Measurements from ENCODE around the gene AGAP3. TPM values are rescaled to one million over a fixed set of nuclear protein-coding genes. Genes with fewer than 3 reads are reported as not detected.

Gene AGAP3
- total and polyA plus RNA-seq, 2 donors (not counting 1 experiment from before 2014, with no cell fraction given), result 32.9 to 34.2 TPM

- no peak overlapping the region for H2AFZ ChIP-seq (ENCODE audit: low read length)
- H3K4me3 ChIP-seq (replicated peaks in 1 of 4; ENCODE audit: control extremely low read depth in 1 of 4, insufficient read depth in 1 of 4, low read depth in 3 of 4, low read length in 4 of 4), result peak overlapping the region in 2 of 4 experiments; percentile 54 to 55
- TF ChIP-seq CTCF (conservative IDR thresholded peaks at IDR 0.05 in 1 of 2, IDR thresholded peaks at IDR 0.05 in 1 of 2; ENCODE audit: low read depth in 1 of 2, low read length in 2 of 2) (no peak), EZH2 (IDR thresholded peaks at IDR 0.05; ENCODE audit: low read length, missing control alignments) (no peak)
- H3K4me1 ChIP-seq (ENCODE audit: control insufficient read depth, extremely low read depth, insufficient read depth, low read length), result peaks cover 34% of the 10 kb centered on the region
- DNase-seq (ENCODE audit: low read depth in 2 of 2), result no peak
- no peaks in the 10 kb centered on the region for H3K27me3 ChIP-seq (ENCODE audit: control insufficient read depth, insufficient read depth, low read length)
- H3K79me2 ChIP-seq (ENCODE audit: control insufficient read depth, insufficient read depth, low read length), result peaks cover 46% of the 10 kb centered on the region
- H3K9ac ChIP-seq (ENCODE audit: insufficient read depth, low read length), result no peak overlapping the region
- no peak overlapping the region for H3K27ac ChIP-seq (ENCODE audit: insufficient read depth, low read length)
- no peaks in the 10 kb centered on the region for H4K20me1 ChIP-seq (ENCODE audit: control insufficient read depth, extremely low read depth, insufficient read depth, low read length)
- H3K9me3 ChIP-seq (ENCODE audit: control insufficient read depth, insufficient read depth, low read depth, low read length), result no peaks in the 10 kb centered on the region
- peaks cover 4% of the 10 kb centered on the region for H3K36me3 ChIP-seq (ENCODE audit: control insufficient read depth, insufficient read depth, low read length)
- peak overlapping the region; percentile 82 for H3K4me2 ChIP-seq (ENCODE audit: extremely low read depth, insufficient read depth, low read length)
Observed at GRCh38 chr7:151085329-151085690, 965 bp upstream of the AGAP3 start.

GRCh38 chr7:151086802-151087244, 548 bp downstream of the AGAP3 start:
- peak in 1 of 2 donors; percentile 37 for DNase-seq (ENCODE audit: low read depth in 2 of 2)
- no peak for TF ChIP-seq EZH2 (IDR thresholded peaks at IDR 0.05; ENCODE audit: low read length, missing control alignments)
- Histone ChIP-seq H3K4me1 (ENCODE audit: control insufficient read depth, extremely low read depth, insufficient read depth, low read length) (peaks cover 29% of the 10 kb centered on the region), H3K4me3 (replicated peaks in 1 of 4; ENCODE audit: control extremely low read depth in 1 of 4, insufficient read depth in 1 of 4, low read depth in 3 of 4, low read length in 4 of 4) (peak overlapping the region; percentile 67 to 96 (median 81)), H2AFZ (ENCODE audit: low read length) (no peak overlapping the region), H3K9me3 (ENCODE audit: control insufficient read depth, insufficient read depth, low read depth, low read length) (no peaks in the 10 kb centered on the region), H4K20me1 (ENCODE audit: control insufficient read depth, extremely low read depth, insufficient read depth, low read length) (no peaks in the 10 kb centered on the region), H3K9ac (ENCODE audit: insufficient read depth, low read length) (peak overlapping the region; percentile 83), H3K36me3 (ENCODE audit: control insufficient read depth, insufficient read depth, low read length) (peaks cover 4% of the 10 kb centered on the region), H3K27me3 (ENCODE audit: control insufficient read depth, insufficient read depth, low read length) (no peaks in the 10 kb centered on the region), H3K79me2 (ENCODE audit: control insufficient read depth, insufficient read depth, low read length) (peaks cover 58% of the 10 kb centered on the region), H3K4me2 (ENCODE audit: extremely low read depth, insufficient read depth, low read length) (peak overlapping the region; percentile 90), H3K27ac (ENCODE audit: insufficient read depth, low read length) (peak overlapping the region; percentile 88)

GRCh38 chr7:151087245-151088018, 1.2 kb downstream of the AGAP3 start:
- Histone ChIP-seq H3K27me3 (ENCODE audit: control insufficient read depth, insufficient read depth, low read length) (no peaks in the 10 kb centered on the region), H3K27ac (ENCODE audit: insufficient read depth, low read length) (peak overlapping the region; percentile 88), H3K4me2 (ENCODE audit: extremely low read depth, insufficient read depth, low read length) (peak overlapping the region; percentile 96), H3K9ac (ENCODE audit: insufficient read depth, low read length) (peak overlapping the region; percentile 83), H3K9me3 (ENCODE audit: control insufficient read depth, insufficient read depth, low read depth, low read length) (no peaks in the 10 kb centered on the region), H3K4me3 (replicated peaks in 1 of 4; ENCODE audit: control extremely low read depth in 1 of 4, insufficient read depth in 1 of 4, low read depth in 3 of 4, low read length in 4 of 4) (peak overlapping the region; percentile 67 to 96 (median 81)), H4K20me1 (ENCODE audit: control insufficient read depth, extremely low read depth, insufficient read depth, low read length) (no peaks in the 10 kb centered on the region), H3K79me2 (ENCODE audit: control insufficient read depth, insufficient read depth, low read length) (peaks cover 58% of the 10 kb centered on the region), H3K36me3 (ENCODE audit: control insufficient read depth, insufficient read depth, low read length) (no peaks in the 10 kb centered on the region), H3K4me1 (ENCODE audit: control insufficient read depth, extremely low read depth, insufficient read depth, low read length) (peaks cover 23% of the 10 kb centered on the region), H2AFZ (ENCODE audit: low read length) (no peak overlapping the region)
- DNase-seq (ENCODE audit: low read depth in 2 of 2), result peak; percentile 60 to 62
- TF ChIP-seq EZH2 (IDR thresholded peaks at IDR 0.05; ENCODE audit: low read length, missing control alignments) (no peak), CTCF (conservative IDR thresholded peaks at IDR 0.05 in 1 of 2, IDR thresholded peaks at IDR 0.05 in 1 of 2; ENCODE audit: low read depth in 1 of 2, low read length in 2 of 2) (peak in 1 of 2 donors; percentile 2)

All from fibroblast of lung (primary cell).